HEK293 (cell line): ENCODE measurements around the gene ANKRD61.

Experiments
- CTCF ChIA-PET: fragments of 350-600 bp; formaldehyde crosslinking; extraction: SDS; loops from one replicate; lab custom pipeline; 2021; ENCODE audit warnings: antibody characterized with exemption; lab: Yijun Ruan, JAX
- POLR2A ChIA-PET: fragments of 300-600 bp; formaldehyde crosslinking; extraction: SDS; loops from one replicate; lab custom pipeline; 2020; ENCODE audit warnings: antibody characterized with exemption, inconsistent platforms; lab: Yijun Ruan, JAX
- H3K27ac ChIP-seq: fragments of 200-500 bp; sonication (Bioruptor generic); 2 replicates; pipeline ENCODE4 v1.5.1; 2014; ENCODE audit warnings: low read depth, low read length, control low read depth, inconsistent platforms; ENCODE audit errors: extremely low read depth
- H3K36me3 ChIP-seq, 2 experiments: fragments of 200-500 bp in 1 of 2; sonication (Bioruptor generic) in 1 of 2; 1 replicate in 1 of 2; 2 replicates in 1 of 2; pipeline ENCODE4 v1.5.1; 2014 to 2017; ENCODE audit warnings: inconsistent platforms in 2 of 2, low read length in 2 of 2; ENCODE audit not compliant: control insufficient read depth in 2 of 2, insufficient read depth in 1 of 2
- H3K4me1 ChIP-seq: fragments of 200-500 bp; sonication (Bioruptor generic); 2 replicates; pipeline ENCODE4 v1.5.1; 2014; ENCODE audit warnings: mild to moderate bottlenecking, low read length, inconsistent platforms; ENCODE audit not compliant: control insufficient read depth, insufficient read depth
- H3K4me3 ChIP-seq: 2 replicates; pipeline ENCODE4 v1.5.1; 2011; ENCODE audit warnings: low read depth, mild to moderate bottlenecking, control low read depth, low read length, moderate library complexity
- H3K9me3 ChIP-seq: fragments of 200-500 bp; sonication (Bioruptor generic); 2 replicates; pipeline ENCODE4 v1.5.1; 2014; ENCODE audit warnings: low read depth, low read length, inconsistent platforms; ENCODE audit not compliant: control insufficient read depth, insufficient read depth
- HOXC10 ChIP-seq: sonication (generic); formaldehyde crosslinking; IDR thresholded peaks from 2 replicates; pipeline ENCODE4 v1.8.1; 2023; ENCODE audit warnings: mild to moderate bottlenecking, missing genetic modification reagents
- HOXD13 ChIP-seq: sonication (generic); formaldehyde crosslinking; IDR thresholded peaks from 2 replicates; pipeline ENCODE4 v1.8.0; 2022; ENCODE audit warnings: missing genetic modification reagents, borderline replicate concordance
- SP7 ChIP-seq: fragments of 450-650 bp; formaldehyde crosslinking; IDR thresholded peaks from 2 replicates; pipeline ENCODE4 v1.5.1; 2016; ENCODE audit warnings: missing biosample characterization, missing genetic modification characterization
- ZBTB48 ChIP-seq: fragments of 450-650 bp; formaldehyde crosslinking; IDR thresholded peaks from 2 replicates; pipeline ENCODE4 v1.5.1; 2016; ENCODE audit warnings: missing biosample characterization, missing genetic modification characterization
- ZNF248 ChIP-seq: fragments of 450-650 bp; formaldehyde crosslinking; IDR thresholded peaks from 2 replicates; pipeline ENCODE4 v1.5.1; 2017; ENCODE audit warnings: missing biosample characterization, missing genetic modification characterization
- ZNF433 ChIP-seq: fragments of 450-650 bp; formaldehyde crosslinking; IDR thresholded peaks from 2 replicates; pipeline ENCODE4 v1.5.1; 2016; ENCODE audit warnings: missing biosample characterization, missing genetic modification characterization, low read depth
- ZNF555 ChIP-seq: fragments of 450-650 bp; formaldehyde crosslinking; conservative IDR thresholded peaks from 2 replicates; pipeline ENCODE4 v1.5.1; 2017; ENCODE audit warnings: missing biosample characterization, mild to moderate bottlenecking, missing genetic modification characterization, inconsistent platforms
- ZNF76 ChIP-seq: fragments of 450-650 bp; formaldehyde crosslinking; IDR thresholded peaks from 2 replicates; pipeline ENCODE4; 2016; ENCODE audit warnings: low read depth, missing biosample characterization, missing genetic modification characterization, borderline replicate concordance
- ZNF776 ChIP-seq: fragments of 450-650 bp; formaldehyde crosslinking; IDR thresholded peaks from 2 replicates; pipeline ENCODE4 v1.5.0; 2017; ENCODE audit warnings: missing biosample characterization, missing genetic modification characterization, borderline replicate concordance
- TF ChIP-seq, protein P1 (sequence below): fragments of 450-650 bp; formaldehyde crosslinking; IDR thresholded peaks from 2 replicates; pipeline ENCODE4 v1.5.0; 2017; ENCODE audit warnings: missing biosample characterization, missing genetic modification characterization, borderline replicate concordance
- TF ChIP-seq, protein P2 (sequence below): fragments of 450-650 bp; formaldehyde crosslinking; IDR thresholded peaks from 2 replicates; pipeline ENCODE4 v1.5.1; 2016; ENCODE audit warnings: missing biosample characterization, missing genetic modification characterization
- TF ChIP-seq, protein P3 (sequence below): fragments of 450-650 bp; formaldehyde crosslinking; IDR thresholded peaks from 2 replicates; pipeline ENCODE4 v1.5.1; 2016; ENCODE audit warnings: missing biosample characterization, missing genetic modification characterization
- TF ChIP-seq, protein P4 (sequence below): fragments of 450-650 bp; formaldehyde crosslinking; IDR thresholded peaks from 2 replicates; pipeline ENCODE4 v1.5.1; 2017; ENCODE audit warnings: missing biosample characterization, missing genetic modification characterization
- TF ChIP-seq, protein P5 (sequence below): IDR thresholded peaks from 2 replicates; pipeline ENCODE4 v1.6.1; 2011; ENCODE audit warnings: mild to moderate bottlenecking, low read depth, low read length, borderline replicate concordance

The ANKRD61 gene

DNA sequence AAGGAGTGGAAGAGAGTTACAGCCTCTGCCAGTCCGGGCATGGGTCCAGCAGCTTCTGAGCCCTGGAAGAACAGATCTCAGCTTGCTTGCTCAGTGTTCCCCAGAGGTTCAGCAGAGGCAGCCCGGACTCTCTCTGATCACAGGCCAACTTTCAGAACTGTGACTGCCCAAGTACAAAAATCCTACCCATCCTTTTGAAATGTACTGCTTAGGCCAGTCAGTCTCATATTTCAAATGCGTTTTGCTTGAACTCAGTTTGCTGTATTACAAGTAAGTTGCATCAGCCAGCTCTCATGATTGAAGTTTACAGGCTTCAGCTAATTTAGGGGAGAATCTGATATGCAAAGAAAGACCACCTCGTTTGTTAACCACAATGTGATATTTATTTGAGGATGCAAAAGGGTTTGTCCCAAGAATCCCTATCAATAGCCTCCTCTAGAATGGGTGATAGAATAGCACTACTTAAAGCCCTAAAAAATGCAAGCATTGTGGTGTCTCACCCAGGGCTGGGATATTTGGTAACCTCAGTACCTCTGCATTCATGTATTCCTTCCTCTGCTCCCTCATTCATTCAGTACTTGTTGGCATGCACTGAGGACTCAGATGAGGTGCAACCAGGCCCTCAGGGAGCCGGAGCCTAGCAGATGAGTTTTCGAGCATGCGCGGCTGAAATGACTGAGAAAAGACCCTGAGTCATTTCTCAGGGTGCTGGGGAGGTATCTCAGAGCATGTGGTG lies 15.1 kb upstream of the ANKRD61 start (continued):
- TF ChIP-seq, protein P1, sequence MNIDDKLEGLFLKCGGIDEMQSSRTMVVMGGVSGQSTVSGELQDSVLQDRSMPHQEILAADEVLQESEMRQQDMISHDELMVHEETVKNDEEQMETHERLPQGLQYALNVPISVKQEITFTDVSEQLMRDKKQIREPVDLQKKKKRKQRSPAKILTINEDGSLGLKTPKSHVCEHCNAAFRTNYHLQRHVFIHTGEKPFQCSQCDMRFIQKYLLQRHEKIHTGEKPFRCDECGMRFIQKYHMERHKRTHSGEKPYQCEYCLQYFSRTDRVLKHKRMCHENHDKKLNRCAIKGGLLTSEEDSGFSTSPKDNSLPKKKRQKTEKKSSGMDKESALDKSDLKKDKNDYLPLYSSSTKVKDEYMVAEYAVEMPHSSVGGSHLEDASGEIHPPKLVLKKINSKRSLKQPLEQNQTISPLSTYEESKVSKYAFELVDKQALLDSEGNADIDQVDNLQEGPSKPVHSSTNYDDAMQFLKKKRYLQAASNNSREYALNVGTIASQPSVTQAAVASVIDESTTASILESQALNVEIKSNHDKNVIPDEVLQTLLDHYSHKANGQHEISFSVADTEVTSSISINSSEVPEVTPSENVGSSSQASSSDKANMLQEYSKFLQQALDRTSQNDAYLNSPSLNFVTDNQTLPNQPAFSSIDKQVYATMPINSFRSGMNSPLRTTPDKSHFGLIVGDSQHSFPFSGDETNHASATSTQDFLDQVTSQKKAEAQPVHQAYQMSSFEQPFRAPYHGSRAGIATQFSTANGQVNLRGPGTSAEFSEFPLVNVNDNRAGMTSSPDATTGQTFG (tag by site-specific recombination): no peak
- TF ChIP-seq SP7 (tag by site-specific recombination): peak; percentile 36
- TF ChIP-seq HOXD13 (CRISPR knock-in tag): no peak
- no peak; the same call in 1 of the 2 replicates for TF ChIP-seq ZBTB48 (tag by site-specific recombination)
- TF ChIP-seq, protein P2, sequence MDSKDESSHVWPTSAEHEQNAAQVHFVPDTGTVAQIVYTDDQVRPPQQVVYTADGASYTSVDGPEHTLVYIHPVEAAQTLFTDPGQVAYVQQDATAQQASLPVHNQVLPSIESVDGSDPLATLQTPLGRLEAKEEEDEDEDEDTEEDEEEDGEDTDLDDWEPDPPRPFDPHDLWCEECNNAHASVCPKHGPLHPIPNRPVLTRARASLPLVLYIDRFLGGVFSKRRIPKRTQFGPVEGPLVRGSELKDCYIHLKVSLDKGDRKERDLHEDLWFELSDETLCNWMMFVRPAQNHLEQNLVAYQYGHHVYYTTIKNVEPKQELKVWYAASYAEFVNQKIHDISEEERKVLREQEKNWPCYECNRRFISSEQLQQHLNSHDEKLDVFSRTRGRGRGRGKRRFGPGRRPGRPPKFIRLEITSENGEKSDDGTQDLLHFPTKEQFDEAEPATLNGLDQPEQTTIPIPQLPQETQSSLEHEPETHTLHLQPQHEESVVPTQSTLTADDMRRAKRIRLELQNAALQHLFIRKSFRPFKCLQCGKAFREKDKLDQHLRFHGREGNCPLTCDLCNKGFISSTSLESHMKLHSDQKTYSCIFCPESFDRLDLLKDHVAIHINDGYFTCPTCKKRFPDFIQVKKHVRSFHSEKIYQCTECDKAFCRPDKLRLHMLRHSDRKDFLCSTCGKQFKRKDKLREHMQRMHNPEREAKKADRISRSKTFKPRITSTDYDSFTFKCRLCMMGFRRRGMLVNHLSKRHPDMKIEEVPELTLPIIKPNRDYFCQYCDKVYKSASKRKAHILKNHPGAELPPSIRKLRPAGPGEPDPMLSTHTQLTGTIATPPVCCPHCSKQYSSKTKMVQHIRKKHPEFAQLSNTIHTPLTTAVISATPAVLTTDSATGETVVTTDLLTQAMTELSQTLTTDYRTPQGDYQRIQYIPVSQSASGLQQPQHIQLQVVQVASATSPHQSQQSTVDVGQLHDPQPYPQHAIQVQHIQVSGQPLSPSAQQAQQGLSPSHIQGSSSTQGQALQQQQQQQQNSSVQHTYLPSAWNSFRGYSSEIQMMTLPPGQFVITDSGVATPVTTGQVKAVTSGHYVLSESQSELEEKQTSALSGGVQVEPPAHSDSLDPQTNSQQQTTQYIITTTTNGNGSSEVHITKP: peak; percentile 70
- TF ChIP-seq, protein P3, sequence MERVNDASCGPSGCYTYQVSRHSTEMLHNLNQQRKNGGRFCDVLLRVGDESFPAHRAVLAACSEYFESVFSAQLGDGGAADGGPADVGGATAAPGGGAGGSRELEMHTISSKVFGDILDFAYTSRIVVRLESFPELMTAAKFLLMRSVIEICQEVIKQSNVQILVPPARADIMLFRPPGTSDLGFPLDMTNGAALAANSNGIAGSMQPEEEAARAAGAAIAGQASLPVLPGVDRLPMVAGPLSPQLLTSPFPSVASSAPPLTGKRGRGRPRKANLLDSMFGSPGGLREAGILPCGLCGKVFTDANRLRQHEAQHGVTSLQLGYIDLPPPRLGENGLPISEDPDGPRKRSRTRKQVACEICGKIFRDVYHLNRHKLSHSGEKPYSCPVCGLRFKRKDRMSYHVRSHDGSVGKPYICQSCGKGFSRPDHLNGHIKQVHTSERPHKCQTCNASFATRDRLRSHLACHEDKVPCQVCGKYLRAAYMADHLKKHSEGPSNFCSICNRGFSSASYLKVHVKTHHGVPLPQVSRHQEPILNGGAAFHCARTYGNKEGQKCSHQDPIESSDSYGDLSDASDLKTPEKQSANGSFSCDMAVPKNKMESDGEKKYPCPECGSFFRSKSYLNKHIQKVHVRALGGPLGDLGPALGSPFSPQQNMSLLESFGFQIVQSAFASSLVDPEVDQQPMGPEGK (tag by site-specific recombination): 0 out of 2 replicates have a peak, but pooled peaks have one; percentile 41

DNA sequence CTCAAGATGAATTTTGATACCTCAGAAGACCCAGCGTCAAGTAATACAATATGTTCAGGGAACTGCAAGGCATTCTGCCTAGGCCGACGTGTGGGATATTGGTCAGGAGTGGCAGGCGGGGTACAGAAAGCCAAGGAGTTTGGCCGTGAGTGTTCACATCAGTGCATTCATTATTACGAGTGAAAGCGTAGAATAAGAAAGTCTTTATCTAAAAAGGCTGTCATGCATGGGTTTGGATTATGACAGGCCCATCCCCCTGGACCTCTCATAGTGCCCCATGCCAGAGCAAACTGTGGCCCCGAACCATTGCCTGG lies 14.6 kb upstream of the ANKRD61 start:
- Histone ChIP-seq H3K9me3 (no peaks in the 10 kb centered on the region), H3K36me3 (peaks cover 51 to 69% of the 10 kb centered on the region in 2 experiments), H3K4me3 (no peak overlapping the region), H3K27ac (peak overlapping the region; percentile 69), H3K4me1 (no peaks in the 10 kb centered on the region)
- ChIA-PET POLR2A (interaction anchor here (0.6 kb wide), 1 partner anchor 334 kb away, joined by 3 read pairs; no protein-coding TSS in a partner anchor), CTCF (interaction anchor here (1.7 kb wide), 1 partner anchor 19 kb away, joined by 6 read pairs; no protein-coding TSS in a partner anchor)
- TF ChIP-seq ZNF433 (tag by site-specific recombination): no peak
- TF ChIP-seq, protein P2: no peak
- TF ChIP-seq ZNF776 (tag by site-specific recombination): no peak
- TF ChIP-seq ZNF248 (tag by site-specific recombination): no peak
- TF ChIP-seq, protein P4, sequence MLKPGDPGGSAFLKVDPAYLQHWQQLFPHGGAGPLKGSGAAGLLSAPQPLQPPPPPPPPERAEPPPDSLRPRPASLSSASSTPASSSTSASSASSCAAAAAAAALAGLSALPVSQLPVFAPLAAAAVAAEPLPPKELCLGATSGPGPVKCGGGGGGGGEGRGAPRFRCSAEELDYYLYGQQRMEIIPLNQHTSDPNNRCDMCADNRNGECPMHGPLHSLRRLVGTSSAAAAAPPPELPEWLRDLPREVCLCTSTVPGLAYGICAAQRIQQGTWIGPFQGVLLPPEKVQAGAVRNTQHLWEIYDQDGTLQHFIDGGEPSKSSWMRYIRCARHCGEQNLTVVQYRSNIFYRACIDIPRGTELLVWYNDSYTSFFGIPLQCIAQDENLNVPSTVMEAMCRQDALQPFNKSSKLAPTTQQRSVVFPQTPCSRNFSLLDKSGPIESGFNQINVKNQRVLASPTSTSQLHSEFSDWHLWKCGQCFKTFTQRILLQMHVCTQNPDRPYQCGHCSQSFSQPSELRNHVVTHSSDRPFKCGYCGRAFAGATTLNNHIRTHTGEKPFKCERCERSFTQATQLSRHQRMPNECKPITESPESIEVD (tag by site-specific recombination): no peak
- TF ChIP-seq ZNF76 (tag by site-specific recombination): no peak
- TF ChIP-seq, protein P5, sequence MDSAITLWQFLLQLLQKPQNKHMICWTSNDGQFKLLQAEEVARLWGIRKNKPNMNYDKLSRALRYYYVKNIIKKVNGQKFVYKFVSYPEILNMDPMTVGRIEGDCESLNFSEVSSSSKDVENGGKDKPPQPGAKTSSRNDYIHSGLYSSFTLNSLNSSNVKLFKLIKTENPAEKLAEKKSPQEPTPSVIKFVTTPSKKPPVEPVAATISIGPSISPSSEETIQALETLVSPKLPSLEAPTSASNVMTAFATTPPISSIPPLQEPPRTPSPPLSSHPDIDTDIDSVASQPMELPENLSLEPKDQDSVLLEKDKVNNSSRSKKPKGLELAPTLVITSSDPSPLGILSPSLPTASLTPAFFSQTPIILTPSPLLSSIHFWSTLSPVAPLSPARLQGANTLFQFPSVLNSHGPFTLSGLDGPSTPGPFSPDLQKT: no peak
- no peak for TF ChIP-seq HOXC10
- no peak for TF ChIP-seq ZNF555 (tag by site-specific recombination)
